ENCODE data around the gene SLC7A11.

GRCh38 chr4:138192113-138192512, 50.0 kb downstream of the SLC7A11 start:
- TF ChIP-seq CTCF (IDR thresholded peaks at IDR 0.05) (no peak), POLR2A (IDR thresholded peaks at IDR 0.05) (no peak)
